Measurements from ENCODE around the gene ELFN1. TPM values are rescaled to one million over a fixed set of nuclear protein-coding genes. Genes with fewer than 3 reads are reported as not detected.

Gene ELFN1
- total RNA-seq, 1 experiment from 2014 or later = 0.69 TPM

DNA sequence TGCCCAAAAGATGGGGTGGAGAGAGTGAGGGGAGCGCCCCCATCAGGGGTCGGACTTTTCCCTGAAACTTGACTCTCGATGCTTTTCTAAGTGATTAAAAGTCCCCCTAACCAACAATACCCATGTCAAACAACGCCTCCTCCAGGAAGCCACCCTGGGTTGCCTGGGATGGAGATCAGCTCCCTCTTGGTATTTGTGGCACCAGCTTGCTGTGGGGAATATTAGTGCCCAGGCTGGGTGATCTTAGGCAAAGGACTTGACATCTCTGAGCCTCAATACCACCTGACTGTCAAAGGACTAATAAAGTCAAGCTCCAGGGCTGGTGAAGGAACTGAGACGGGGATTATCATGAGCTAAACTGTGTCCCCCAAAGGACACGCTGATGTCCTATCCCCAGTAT is 18.2 kb upstream of the ELFN1 start:
- ChIA-PET CTCF (interaction anchor here (0.6 kb wide), 1 partner anchor 10 kb away, joined by 4 read pairs; no protein-coding TSS in a partner anchor), POLR2A (ENCODE audit: unreplicated experiment) (no interaction called here)
- H3K9ac ChIP-seq (ENCODE audit: low read length) = no peak overlapping the region
- H4K20me1 ChIP-seq (ENCODE audit: low read length) = no peaks in the 10 kb centered on the region
- intact Hi-C loops (cut with micrococcal nuclease) = no loop called here
- H3K4me1 ChIP-seq (ENCODE audit: insufficient read depth, low read length) = no peaks in the 10 kb centered on the region; the same call in 1 of the 2 replicates
- H3K79me2 ChIP-seq (ENCODE audit: low read length) = no peaks in the 10 kb centered on the region
- H2AFZ ChIP-seq (ENCODE audit: low read length) = no peak overlapping the region
- DNase-seq = no peak
- TF ChIP-seq EZH2phosphoT487 (IDR thresholded peaks at IDR 0.05; ENCODE audit: borderline replicate concordance, low read length) = no peak
- no peak for TF ChIP-seq CTCF (conservative IDR thresholded peaks at IDR 0.05; ENCODE audit: low read depth, low read length)
- no peak for TF ChIP-seq EZH2 (IDR thresholded peaks at IDR 0.05; ENCODE audit: low read length, unreplicated experiment)
- no peak overlapping the region for H3K4me2 ChIP-seq (ENCODE audit: low read length)
- no peaks in the 10 kb centered on the region for H3K9me2 ChIP-seq (replicated peaks; ENCODE audit: low read length)
- ATAC-seq = no peak
- peaks cover 14% of the 10 kb centered on the region for H3K27me3 ChIP-seq (ENCODE audit: low read length)
- BruUV-seq (replicated peaks) = no TSS peak
- H3K27ac ChIP-seq (ENCODE audit: low read length) = no peak overlapping the region
- no peak overlapping the region for H3K4me3 ChIP-seq (ENCODE audit: low read length)
- H3K9me3 ChIP-seq (ENCODE audit: low read length) = no peaks in the 10 kb centered on the region
- H3K36me3 ChIP-seq (ENCODE audit: low read depth, low read length) = no peaks in the 10 kb centered on the region
- H3F3A ChIP-seq (ENCODE audit: low read length, unreplicated experiment) = no peaks in the 10 kb centered on the region

DNA sequence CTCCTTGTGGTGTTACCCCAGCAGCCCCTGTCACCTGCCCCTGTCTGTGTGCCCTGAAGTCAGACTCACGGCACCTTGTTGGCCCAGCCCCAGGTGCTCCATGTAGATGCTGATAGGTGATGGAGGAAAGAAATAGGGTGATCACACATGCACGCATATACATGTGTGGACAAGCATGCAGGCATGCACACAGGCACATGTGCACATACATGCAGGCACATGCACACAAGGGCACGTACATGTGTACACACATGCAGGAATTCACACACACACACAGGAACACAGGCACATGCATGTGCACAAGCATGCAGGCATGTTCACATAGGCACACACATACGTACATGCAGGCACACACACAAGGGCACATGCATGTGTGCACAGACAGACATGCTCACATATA is 16.6 kb upstream of the ELFN1 start:
- ATAC-seq = no peak
- no peak for DNase-seq
- Histone ChIP-seq H3K9ac (ENCODE audit: low read length) (no peak overlapping the region), H3K9me2 (replicated peaks; ENCODE audit: low read length) (no peaks in the 10 kb centered on the region), H3K36me3 (ENCODE audit: low read depth, low read length) (no peaks in the 10 kb centered on the region), H3K4me1 (ENCODE audit: insufficient read depth, low read length) (no peaks in the 10 kb centered on the region; the same call in 1 of the 2 replicates), H2AFZ (ENCODE audit: low read length) (no peak overlapping the region), H3K79me2 (ENCODE audit: low read length) (no peaks in the 10 kb centered on the region), H4K20me1 (ENCODE audit: low read length) (no peaks in the 10 kb centered on the region), H3K27ac (ENCODE audit: low read length) (no peak overlapping the region), H3K27me3 (ENCODE audit: low read length) (peaks cover 9% of the 10 kb centered on the region; the same call in 1 of the 2 replicates), H3K4me3 (ENCODE audit: low read length) (no peak overlapping the region), H3F3A (ENCODE audit: low read length, unreplicated experiment) (no peaks in the 10 kb centered on the region), H3K9me3 (ENCODE audit: low read length) (no peaks in the 10 kb centered on the region), H3K4me2 (ENCODE audit: low read length) (no peak overlapping the region)
- TF ChIP-seq EZH2 (IDR thresholded peaks at IDR 0.05; ENCODE audit: low read length, unreplicated experiment) (no peak), EZH2phosphoT487 (IDR thresholded peaks at IDR 0.05; ENCODE audit: borderline replicate concordance, low read length) (no peak), CTCF (conservative IDR thresholded peaks at IDR 0.05; ENCODE audit: low read depth, low read length) (no peak)
- CTCF ChIA-PET = no interaction called here
- no TSS peak for BruUV-seq (replicated peaks)
- intact Hi-C loops (cut with micrococcal nuclease) = no loop called here
- POLR2A ChIA-PET (ENCODE audit: unreplicated experiment) = no interaction called here

DNA sequence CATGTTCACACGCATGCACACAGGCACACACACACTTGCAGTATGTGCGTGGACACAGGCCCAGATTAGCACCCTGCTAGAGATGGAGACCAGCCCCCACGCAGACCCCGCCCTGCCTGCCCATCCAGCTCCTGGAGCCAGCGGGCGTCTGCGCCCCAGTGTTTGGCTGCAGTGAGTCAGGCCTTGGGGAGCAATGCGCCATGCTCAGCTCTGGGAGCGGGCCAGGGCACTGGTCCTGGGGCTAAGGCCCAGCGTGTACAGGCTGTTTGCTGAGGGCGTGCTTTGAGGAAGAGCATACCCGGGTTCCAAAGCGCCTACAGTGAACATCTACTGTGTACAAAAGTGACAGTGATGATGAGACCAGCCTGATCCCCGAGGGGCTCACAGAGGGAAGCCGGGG is 16.0 kb upstream of the ELFN1 start:
- BruUV-seq (replicated peaks) = no TSS peak
- Histone ChIP-seq H3K4me3 (ENCODE audit: low read length) (no peak overlapping the region), H3K27me3 (ENCODE audit: low read length) (0 out of 2 replicates have a peak, but pooled peaks cover 4% of the 10 kb centered on the region), H4K20me1 (ENCODE audit: low read length) (no peaks in the 10 kb centered on the region), H3K4me1 (ENCODE audit: insufficient read depth, low read length) (no peaks in the 10 kb centered on the region), H3K9me2 (replicated peaks; ENCODE audit: low read length) (no peaks in the 10 kb centered on the region), H3K9ac (ENCODE audit: low read length) (no peak overlapping the region), H3K27ac (ENCODE audit: low read length) (no peak overlapping the region), H3K9me3 (ENCODE audit: low read length) (no peaks in the 10 kb centered on the region), H3K36me3 (ENCODE audit: low read depth, low read length) (no peaks in the 10 kb centered on the region), H3K4me2 (ENCODE audit: low read length) (no peak overlapping the region), H3K79me2 (ENCODE audit: low read length) (no peaks in the 10 kb centered on the region), H2AFZ (ENCODE audit: low read length) (no peak overlapping the region), H3F3A (ENCODE audit: low read length, unreplicated experiment) (no peaks in the 10 kb centered on the region)
- ChIA-PET CTCF (no interaction called here), POLR2A (ENCODE audit: unreplicated experiment) (no interaction called here)
- ATAC-seq = no peak
- DNase-seq = no peak
- intact Hi-C loops (cut with micrococcal nuclease) = no loop called here
- TF ChIP-seq EZH2phosphoT487 (IDR thresholded peaks at IDR 0.05; ENCODE audit: borderline replicate concordance, low read length) = no peak
- TF ChIP-seq EZH2 (IDR thresholded peaks at IDR 0.05; ENCODE audit: low read length, unreplicated experiment) = no peak
- no peak for TF ChIP-seq CTCF (conservative IDR thresholded peaks at IDR 0.05; ENCODE audit: low read depth, low read length)
